ENCODE data around the gene HOXA7. TPM values are rescaled to one million over a fixed set of nuclear protein-coding genes. Genes with fewer than 3 reads are reported as not detected.

Gene HOXA7
- total and polyA plus RNA-seq, 10 of the 15 experiments (the other 5 are each of a cell fraction or from before 2014, with no cell fraction given): not detected

DNA sequence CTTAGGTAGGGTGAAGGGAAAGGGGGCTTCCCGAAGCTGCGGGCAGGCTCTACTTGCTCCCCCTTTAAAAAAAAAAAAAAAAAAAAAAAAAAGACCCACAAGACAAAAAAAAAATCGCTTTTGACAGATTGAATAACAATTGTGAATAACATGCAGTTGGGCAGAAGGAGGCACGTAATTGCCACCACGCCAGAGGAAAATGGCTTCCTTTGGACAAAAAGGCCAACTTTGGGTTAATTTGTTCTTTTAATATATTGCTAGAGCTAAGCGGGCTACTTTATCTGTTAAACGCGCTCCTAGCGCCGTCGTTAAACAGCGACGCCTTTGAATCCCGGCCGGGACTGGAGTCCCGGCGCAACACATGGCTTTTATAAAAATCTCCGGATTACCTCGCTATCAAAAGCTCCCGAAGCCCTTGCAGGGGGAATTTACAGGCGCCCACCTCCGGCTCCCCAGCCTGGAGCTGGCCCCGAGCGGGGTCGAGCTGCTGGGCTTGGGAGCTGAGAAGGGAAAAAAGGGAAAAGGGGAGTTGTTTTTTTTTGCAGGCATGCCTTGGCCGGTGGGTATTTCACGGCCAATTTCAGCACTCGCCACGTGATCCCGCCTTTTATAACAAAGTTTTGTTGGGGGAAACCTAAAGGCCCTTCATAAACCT is 27.3 kb upstream of the HOXA7 start (continued):
- TF ChIP-seq CUX1 (IDR thresholded peaks at IDR 0.05; ENCODE audit: insufficient replicate concordance, low read depth, low read length) (no peak), RUNX3 (IDR thresholded peaks at IDR 0.05; ENCODE audit: low read length) (no peak), STAT3 (IDR thresholded peaks at IDR 0.05; ENCODE audit: low read depth, low read length) (no peak), NFIC (IDR thresholded peaks at IDR 0.05; ENCODE audit: low read depth, low read length) (no peak), MXI1 (IDR thresholded peaks at IDR 0.05; ENCODE audit: low read depth, low read length) (no peak), NR2C1 (IDR thresholded peaks at IDR 0.05) (no peak), RELB (IDR thresholded peaks at IDR 0.05; ENCODE audit: low read depth) (no peak), SRF (IDR thresholded peaks at IDR 0.05; ENCODE audit: low read depth in 2 of 2, low read length in 2 of 2) (no peak), FOS (IDR thresholded peaks at IDR 0.05; ENCODE audit: borderline replicate concordance, extremely low read depth, insufficient read length) (no peak), ZNF24 (IDR thresholded peaks at IDR 0.05) (no peak), MYC (IDR thresholded peaks at IDR 0.05; ENCODE audit: insufficient read depth, insufficient read length, insufficient replicate concordance, low read length, severe bottlenecking) (no peak), JUND (IDR thresholded peaks at IDR 0.05; ENCODE audit: low read depth, low read length) (no peak)
- TF ChIP-seq, protein P1, sequence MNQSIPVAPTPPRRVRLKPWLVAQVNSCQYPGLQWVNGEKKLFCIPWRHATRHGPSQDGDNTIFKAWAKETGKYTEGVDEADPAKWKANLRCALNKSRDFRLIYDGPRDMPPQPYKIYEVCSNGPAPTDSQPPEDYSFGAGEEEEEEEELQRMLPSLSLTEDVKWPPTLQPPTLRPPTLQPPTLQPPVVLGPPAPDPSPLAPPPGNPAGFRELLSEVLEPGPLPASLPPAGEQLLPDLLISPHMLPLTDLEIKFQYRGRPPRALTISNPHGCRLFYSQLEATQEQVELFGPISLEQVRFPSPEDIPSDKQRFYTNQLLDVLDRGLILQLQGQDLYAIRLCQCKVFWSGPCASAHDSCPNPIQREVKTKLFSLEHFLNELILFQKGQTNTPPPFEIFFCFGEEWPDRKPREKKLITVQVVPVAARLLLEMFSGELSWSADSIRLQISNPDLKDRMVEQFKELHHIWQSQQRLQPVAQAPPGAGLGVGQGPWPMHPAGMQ (IDR thresholded peaks at IDR 0.05; ENCODE audit: borderline replicate concordance): no peak
- TF ChIP-seq, protein P2, sequence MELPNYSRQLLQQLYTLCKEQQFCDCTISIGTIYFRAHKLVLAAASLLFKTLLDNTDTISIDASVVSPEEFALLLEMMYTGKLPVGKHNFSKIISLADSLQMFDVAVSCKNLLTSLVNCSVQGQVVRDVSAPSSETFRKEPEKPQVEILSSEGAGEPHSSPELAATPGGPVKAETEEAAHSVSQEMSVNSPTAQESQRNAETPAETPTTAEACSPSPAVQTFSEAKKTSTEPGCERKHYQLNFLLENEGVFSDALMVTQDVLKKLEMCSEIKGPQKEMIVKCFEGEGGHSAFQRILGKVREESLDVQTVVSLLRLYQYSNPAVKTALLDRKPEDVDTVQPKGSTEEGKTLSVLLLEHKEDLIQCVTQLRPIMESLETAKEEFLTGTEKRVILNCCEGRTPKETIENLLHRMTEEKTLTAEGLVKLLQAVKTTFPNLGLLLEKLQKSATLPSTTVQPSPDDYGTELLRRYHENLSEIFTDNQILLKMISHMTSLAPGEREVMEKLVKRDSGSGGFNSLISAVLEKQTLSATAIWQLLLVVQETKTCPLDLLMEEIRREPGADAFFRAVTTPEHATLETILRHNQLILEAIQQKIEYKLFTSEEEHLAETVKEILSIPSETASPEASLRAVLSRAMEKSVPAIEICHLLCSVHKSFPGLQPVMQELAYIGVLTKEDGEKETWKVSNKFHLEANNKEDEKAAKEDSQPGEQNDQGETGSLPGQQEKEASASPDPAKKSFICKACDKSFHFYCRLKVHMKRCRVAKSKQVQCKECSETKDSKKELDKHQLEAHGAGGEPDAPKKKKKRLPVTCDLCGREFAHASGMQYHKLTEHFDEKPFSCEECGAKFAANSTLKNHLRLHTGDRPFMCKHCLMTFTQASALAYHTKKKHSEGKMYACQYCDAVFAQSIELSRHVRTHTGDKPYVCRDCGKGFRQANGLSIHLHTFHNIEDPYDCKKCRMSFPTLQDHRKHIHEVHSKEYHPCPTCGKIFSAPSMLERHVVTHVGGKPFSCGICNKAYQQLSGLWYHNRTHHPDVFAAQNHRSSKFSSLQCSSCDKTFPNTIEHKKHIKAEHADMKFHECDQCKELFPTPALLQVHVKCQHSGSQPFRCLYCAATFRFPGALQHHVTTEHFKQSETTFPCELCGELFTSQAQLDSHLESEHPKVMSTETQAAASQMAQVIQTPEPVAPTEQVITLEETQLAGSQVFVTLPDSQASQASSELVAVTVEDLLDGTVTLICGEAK (IDR thresholded peaks at IDR 0.05; ENCODE audit: borderline replicate concordance): no peak
